ENCODE results near the gene ZNF443.

ZNF443 gene

DNA sequence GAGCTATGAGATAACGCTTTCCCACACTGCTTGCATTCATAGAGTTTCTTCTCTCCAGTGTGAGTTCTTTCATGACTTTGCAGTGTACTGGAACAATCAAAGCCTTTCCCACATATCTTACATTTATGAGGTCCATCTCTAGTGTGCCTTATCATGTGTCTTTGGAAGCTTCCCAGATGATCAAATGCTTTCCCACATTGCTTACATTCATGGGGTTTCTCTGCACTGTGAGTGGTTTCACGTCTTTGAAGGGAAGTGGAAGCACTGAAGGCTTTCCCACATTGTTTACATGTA lies 60.4 kb downstream of the ZNF443 start:
- TF ChIP-seq, protein P1, sequence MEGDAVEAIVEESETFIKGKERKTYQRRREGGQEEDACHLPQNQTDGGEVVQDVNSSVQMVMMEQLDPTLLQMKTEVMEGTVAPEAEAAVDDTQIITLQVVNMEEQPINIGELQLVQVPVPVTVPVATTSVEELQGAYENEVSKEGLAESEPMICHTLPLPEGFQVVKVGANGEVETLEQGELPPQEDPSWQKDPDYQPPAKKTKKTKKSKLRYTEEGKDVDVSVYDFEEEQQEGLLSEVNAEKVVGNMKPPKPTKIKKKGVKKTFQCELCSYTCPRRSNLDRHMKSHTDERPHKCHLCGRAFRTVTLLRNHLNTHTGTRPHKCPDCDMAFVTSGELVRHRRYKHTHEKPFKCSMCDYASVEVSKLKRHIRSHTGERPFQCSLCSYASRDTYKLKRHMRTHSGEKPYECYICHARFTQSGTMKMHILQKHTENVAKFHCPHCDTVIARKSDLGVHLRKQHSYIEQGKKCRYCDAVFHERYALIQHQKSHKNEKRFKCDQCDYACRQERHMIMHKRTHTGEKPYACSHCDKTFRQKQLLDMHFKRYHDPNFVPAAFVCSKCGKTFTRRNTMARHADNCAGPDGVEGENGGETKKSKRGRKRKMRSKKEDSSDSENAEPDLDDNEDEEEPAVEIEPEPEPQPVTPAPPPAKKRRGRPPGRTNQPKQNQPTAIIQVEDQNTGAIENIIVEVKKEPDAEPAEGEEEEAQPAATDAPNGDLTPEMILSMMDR (IDR thresholded peaks at IDR 0.05; ENCODE audit: insufficient read depth, low read length, poor library complexity, severe bottlenecking) = no peak
- DNase-seq (ENCODE audit: extremely low read depth, insufficient read length) = no peak
- H3K27me3 ChIP-seq (replicated peaks; ENCODE audit: control insufficient read depth, insufficient read depth, low read length) = no peaks in the 10 kb centered on the region
- H3K36me3 ChIP-seq (ENCODE audit: control insufficient read depth, insufficient read depth, low read length) = no peaks in the 10 kb centered on the region
- no peak overlapping the region for H3K4me3 ChIP-seq (replicated peaks; ENCODE audit: low read depth, low read length)

DNA sequence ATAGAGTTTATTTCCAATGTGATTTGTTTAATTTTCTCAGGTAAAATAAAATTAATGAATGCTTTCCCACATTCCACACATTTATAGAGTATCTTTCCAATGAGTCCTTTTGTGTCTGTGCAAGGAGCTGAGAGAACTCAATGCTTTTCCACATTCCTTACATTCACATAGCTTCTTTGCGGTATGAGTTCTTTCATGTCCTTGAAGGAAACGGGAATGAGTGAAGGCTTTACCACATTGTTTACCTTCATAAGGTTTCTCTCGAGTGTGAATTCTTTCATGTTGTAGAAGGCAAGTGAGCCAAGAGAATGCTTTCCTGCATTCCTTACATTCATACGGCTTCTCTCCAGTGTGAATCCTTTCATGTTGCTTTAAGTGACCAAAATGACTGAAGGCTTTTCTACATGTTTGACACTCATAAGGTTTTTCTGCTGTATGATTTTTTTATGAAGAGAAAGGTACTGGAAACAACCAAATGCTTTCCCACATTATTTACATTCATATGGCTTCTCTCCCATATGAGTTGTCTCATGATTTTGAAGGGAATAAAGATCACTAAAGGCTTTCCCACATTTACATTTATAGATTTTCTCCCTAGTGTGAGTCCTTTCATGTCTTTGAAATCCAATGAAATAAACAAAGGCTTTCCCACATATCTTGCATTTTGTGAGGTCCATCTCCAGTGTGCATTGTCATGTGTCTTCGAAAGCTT lies 60.9 kb downstream of the ZNF443 start:
- TF ChIP-seq, protein P1 (IDR thresholded peaks at IDR 0.05; ENCODE audit: insufficient read depth, low read length, poor library complexity, severe bottlenecking) = no peak
- DNase-seq (ENCODE audit: extremely low read depth, insufficient read length) = no peak
- no peak overlapping the region for H3K4me3 ChIP-seq (replicated peaks; ENCODE audit: low read depth, low read length)
- no peaks in the 10 kb centered on the region for H3K27me3 ChIP-seq (replicated peaks; ENCODE audit: control insufficient read depth, insufficient read depth, low read length)
- no peaks in the 10 kb centered on the region for H3K36me3 ChIP-seq (ENCODE audit: control insufficient read depth, insufficient read depth, low read length)

Measured in GM06990 (cell line).